OCI-M1 (cell line): ENCODE measurements around the gene ASF1B.
"Not testable (repeated sequence)": the region's sequence is repeated elsewhere in the genome, so short reads cannot be mapped to it uniquely, and the experiment has no call there.

Experiments
- DNase-seq: peaks from one replicate; lab custom pipeline; 2025; lab: John Stamatoyannopoulos, UW

Gene ASF1B

GRCh38 chr19:14136509-14137281, at the start of gene ASF1B:
TSS of gene ASF1B (minus strand) at chr19:14136589. CDS start at chr19:14136456, 133 bp downstream.
- DNase-seq, result peak; percentile 100

GRCh38 chr19:14185691-14186090, 49.3 kb upstream of the ASF1B start:
- DNase-seq, result not testable (repeated sequence)

GRCh38 chr19:14185158-14185557, 48.8 kb upstream of the ASF1B start:
- no peak for DNase-seq

GRCh38 chr19:14183741-14184350, 47.5 kb upstream of the ASF1B start:
- DNase-seq, result no peak

GRCh38 chr19:14182476-14182875, 46.1 kb upstream of the ASF1B start:
- no peak for DNase-seq

- DNase-seq, result no peak
Observed at GRCh38 chr19:14181906-14182305, 45.5 kb upstream of the ASF1B start.

GRCh38 chr19:14181199-14181598, 44.8 kb upstream of the ASF1B start:
- DNase-seq, result not testable (repeated sequence)

- DNase-seq, result no peak
Observed at GRCh38 chr19:14177496-14178074, 41.2 kb upstream of the ASF1B start.

- no peak for DNase-seq
Observed at GRCh38 chr19:14175351-14175792, 39.0 kb upstream of the ASF1B start.

- DNase-seq, result no peak
Observed at GRCh38 chr19:14174883-14175282, 38.5 kb upstream of the ASF1B start.

GRCh38 chr19:14168993-14169392, 32.6 kb upstream of the ASF1B start:
- DNase-seq, result no peak

GRCh38 chr19:14168259-14168972, 32.0 kb upstream of the ASF1B start:
- no peak for DNase-seq

- DNase-seq, result no peak
Observed at GRCh38 chr19:14167576-14168138, 31.3 kb upstream of the ASF1B start.

- DNase-seq, result peak; percentile 42
Observed at GRCh38 chr19:14166999-14167575, 30.7 kb upstream of the ASF1B start.

GRCh38 chr19:14165990-14166830, 29.8 kb upstream of the ASF1B start:
- DNase-seq, result no peak

- DNase-seq, result no peak
Observed at GRCh38 chr19:14164724-14165493, 28.5 kb upstream of the ASF1B start.

GRCh38 chr19:14164082-14164481, 27.7 kb upstream of the ASF1B start:
- no peak for DNase-seq

GRCh38 chr19:14162871-14163297, 26.5 kb upstream of the ASF1B start:
- DNase-seq, result no peak

GRCh38 chr19:14161305-14161704, 24.9 kb upstream of the ASF1B start:
- no peak for DNase-seq
